HEK293T (cell line): ENCODE measurements around the gene ASIC4.
A peak's percentile ranks its signal among the peaks of the same experiment; 100 is the strongest.

Experiments used
- CTCF ChIA-PET: fragments of 350-600 bp; formaldehyde crosslinking; extraction: SDS; loops from one replicate; lab custom pipeline; 2021; ENCODE audit warnings: antibody characterized with exemption, inconsistent platforms; lab: Yijun Ruan, JAX
- POLR2A ChIA-PET: fragments of 350-600 bp; formaldehyde crosslinking; extraction: SDS; loops from one replicate; lab custom pipeline; 2020; ENCODE audit warnings: antibody characterized with exemption, inconsistent platforms; lab: Yijun Ruan, JAX
- DNase-seq: peaks from one replicate; pipeline ENCODE4 v3.0.0; 2012; ENCODE audit warnings: mixed read lengths; ENCODE audit errors: extremely low spot score
- ARNT ChIP-seq: fragments of 450-650 bp; IDR thresholded peaks from 2 replicates; pipeline ENCODE4 v1.6.1; 2017; ENCODE audit warnings: mild to moderate bottlenecking
- BHLHE40 ChIP-seq: fragments of 450-650 bp; IDR thresholded peaks from 2 replicates; pipeline ENCODE4 v1.6.1; 2016; ENCODE audit warnings: mild to moderate bottlenecking, moderate library complexity, borderline replicate concordance
- CTBP1 ChIP-seq: fragments of 450-650 bp; IDR thresholded peaks from 2 replicates; pipeline ENCODE4 v1.6.1; 2016; ENCODE audit warnings: borderline replicate concordance
- ELF4 ChIP-seq: fragments of 450-650 bp; IDR thresholded peaks from 2 replicates; pipeline ENCODE4 v1.6.1; 2017; ENCODE audit warnings: antibody characterized with exemption
- FOXA1 ChIP-seq: fragments of 450-650 bp; IDR thresholded peaks from 2 replicates; pipeline ENCODE4 v1.6.1; 2016; ENCODE audit warnings: mild to moderate bottlenecking
- FOXK2 ChIP-seq: fragments of 450-650 bp; IDR thresholded peaks from 2 replicates; pipeline ENCODE4 v1.6.1; 2016; ENCODE audit warnings: mild to moderate bottlenecking
- FOXM1 ChIP-seq: fragments of 450-650 bp; IDR thresholded peaks from 2 replicates; pipeline ENCODE4 v1.6.1; 2017; ENCODE audit warnings: mild to moderate bottlenecking, borderline replicate concordance
- HDGF ChIP-seq: fragments of 450-650 bp; IDR thresholded peaks from 2 replicates; pipeline ENCODE4 v1.6.1; 2017; ENCODE audit warnings: antibody characterized with exemption, borderline replicate concordance
- L3MBTL2 ChIP-seq: fragments of 450-650 bp; conservative IDR thresholded peaks from 2 replicates; pipeline ENCODE4 v1.6.1; 2016; ENCODE audit warnings: mild to moderate bottlenecking
- LEF1 ChIP-seq: fragments of 450-650 bp; IDR thresholded peaks from 2 replicates; pipeline ENCODE4 v1.6.1; 2017; ENCODE audit warnings: mild to moderate bottlenecking, borderline replicate concordance
- NFRKB ChIP-seq: fragments of 450-650 bp; IDR thresholded peaks from 2 replicates; pipeline ENCODE4 v1.6.1; 2016; ENCODE audit warnings: mild to moderate bottlenecking, moderate library complexity
- SP1 ChIP-seq: fragments of 450-650 bp; IDR thresholded peaks from 2 replicates; pipeline ENCODE4 v1.6.1; 2017
- SUZ12 ChIP-seq: fragments of 450-650 bp; IDR thresholded peaks from 2 replicates; pipeline ENCODE4 v1.6.1; 2016; ENCODE audit warnings: mild to moderate bottlenecking
- TARDBP ChIP-seq: fragments of 450-650 bp; IDR thresholded peaks from 2 replicates; pipeline ENCODE4 v1.6.1; 2016
- ZNF384 ChIP-seq: fragments of 450-650 bp; IDR thresholded peaks from 2 replicates; pipeline ENCODE4 v1.6.1; 2016
- TF ChIP-seq, protein P1 (sequence below): fragments of 450-650 bp; IDR thresholded peaks from 2 replicates; pipeline ENCODE4 v1.6.1; 2016

Gene ASIC4

DNA sequence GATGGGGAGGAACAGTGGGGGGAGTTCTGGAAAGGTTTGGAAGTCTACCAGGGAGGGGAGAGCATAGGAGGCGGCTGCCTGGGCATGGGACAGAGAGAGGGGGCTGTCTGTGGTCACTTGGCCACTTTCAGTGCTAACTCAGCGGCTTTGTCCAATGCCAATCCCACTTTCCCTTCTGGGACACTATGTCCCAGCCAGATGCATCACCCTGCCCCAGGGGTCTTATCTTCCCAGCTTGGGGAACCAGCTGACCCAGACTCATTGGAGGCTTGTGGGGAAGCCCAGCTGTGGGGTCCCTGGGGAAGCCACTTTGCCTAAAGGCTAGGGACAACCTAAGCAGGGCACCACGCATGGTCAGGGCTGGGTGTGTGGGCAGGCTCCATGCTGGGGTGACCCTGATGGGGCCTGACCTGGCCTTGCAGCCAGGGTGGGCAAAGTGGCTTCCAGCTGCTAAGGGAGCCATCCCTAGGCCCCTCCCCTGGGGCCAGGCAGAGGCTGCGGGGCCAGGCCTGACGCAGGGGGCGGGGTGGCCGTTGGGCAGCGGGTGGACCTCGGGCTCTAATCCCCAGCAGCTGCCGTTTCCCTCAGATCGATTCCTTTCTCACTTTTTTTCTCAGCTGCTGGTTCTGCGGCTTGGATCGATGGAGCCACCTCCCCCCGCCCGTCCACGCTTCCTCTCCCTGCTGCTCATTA is 1.6 kb upstream of the ASIC4 start:
- no peak for DNase-seq
- TF ChIP-seq FOXA1 (no peak), L3MBTL2 (no peak), LEF1 (no peak), TARDBP (no peak), FOXK2 (no peak), NFRKB (no peak), ZNF384 (no peak), SUZ12 (no peak), FOXM1 (no peak), SP1 (no peak), BHLHE40 (no peak), HDGF (no peak), CTBP1 (no peak)
- TF ChIP-seq, protein P1, sequence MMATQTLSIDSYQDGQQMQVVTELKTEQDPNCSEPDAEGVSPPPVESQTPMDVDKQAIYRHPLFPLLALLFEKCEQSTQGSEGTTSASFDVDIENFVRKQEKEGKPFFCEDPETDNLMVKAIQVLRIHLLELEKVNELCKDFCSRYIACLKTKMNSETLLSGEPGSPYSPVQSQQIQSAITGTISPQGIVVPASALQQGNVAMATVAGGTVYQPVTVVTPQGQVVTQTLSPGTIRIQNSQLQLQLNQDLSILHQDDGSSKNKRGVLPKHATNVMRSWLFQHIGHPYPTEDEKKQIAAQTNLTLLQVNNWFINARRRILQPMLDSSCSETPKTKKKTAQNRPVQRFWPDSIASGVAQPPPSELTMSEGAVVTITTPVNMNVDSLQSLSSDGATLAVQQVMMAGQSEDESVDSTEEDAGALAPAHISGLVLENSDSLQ: no peak
- CTCF ChIA-PET: interaction anchor here (1.0 to 1.3 kb wide), 3 partner anchors 15 to 36 kb away, joined by 3 to 4 read pairs (median 3); no protein-coding TSS in a partner anchor
- POLR2A ChIA-PET: interaction anchor here (1.3 kb wide), 1 partner anchor 14 kb away, joined by 3 read pairs; the partner anchor contains the start of gene GMPPA

DNA sequence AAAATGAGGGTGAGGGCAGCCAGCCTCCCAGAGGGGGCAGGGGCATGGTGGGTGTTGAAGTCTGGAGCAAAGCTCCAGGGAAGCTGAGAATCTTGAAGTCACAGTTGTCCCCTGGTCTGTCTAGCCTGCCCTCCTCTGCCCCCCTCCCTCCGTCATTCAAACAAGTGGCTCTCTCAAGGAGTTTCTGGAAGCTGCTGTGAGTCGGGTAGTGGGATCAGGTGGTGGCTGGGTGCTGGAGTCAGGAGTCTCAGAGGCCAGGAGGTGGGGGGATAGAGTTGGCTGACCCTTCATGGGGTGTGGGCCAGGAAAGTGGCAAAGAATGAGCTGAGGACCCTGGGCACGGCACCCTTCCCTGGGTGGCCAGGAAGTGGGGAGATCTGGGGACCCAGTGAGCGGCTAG is 495 bp upstream of the ASIC4 start:
- DNase-seq: no peak
- ChIA-PET CTCF (interaction anchor here (0.8 to 1.2 kb wide), 5 partner anchors 9 to 27 kb away, joined by 3 to 4 read pairs (median 3); no protein-coding TSS in a partner anchor), POLR2A (interaction anchor here (1.0 to 1.3 kb wide), 2 partner anchors 12 to 16 kb away, joined by 3 read pairs; partner anchors contain the start of gene GMPPA)
- TF ChIP-seq TARDBP (no peak), BHLHE40 (no peak), ZNF384 (no peak), FOXA1 (no peak), ELF4 (no peak), NFRKB (no peak), L3MBTL2 (no peak), SUZ12 (no peak), LEF1 (no peak), CTBP1 (no peak), FOXK2 (no peak), ARNT (no peak)

DNA sequence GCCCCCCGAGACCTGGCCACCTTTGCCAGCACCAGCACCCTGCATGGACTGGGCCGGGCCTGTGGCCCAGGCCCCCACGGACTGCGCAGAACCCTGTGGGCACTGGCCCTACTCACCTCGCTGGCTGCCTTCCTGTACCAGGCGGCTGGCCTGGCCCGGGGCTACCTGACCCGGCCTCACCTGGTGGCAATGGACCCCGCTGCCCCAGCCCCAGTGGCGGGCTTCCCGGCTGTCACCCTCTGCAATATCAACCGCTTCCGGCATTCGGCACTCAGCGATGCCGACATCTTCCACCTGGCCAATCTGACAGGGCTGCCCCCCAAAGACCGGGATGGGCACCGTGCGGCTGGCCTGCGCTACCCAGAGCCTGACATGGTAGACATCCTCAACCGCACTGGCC is 554 bp downstream of the ASIC4 start:
- no peak for TF ChIP-seq ELF4
- TF ChIP-seq LEF1: no peak
- no peak for TF ChIP-seq HDGF
- TF ChIP-seq FOXA1: no peak
- TF ChIP-seq TARDBP: no peak
- TF ChIP-seq NFRKB: no peak
- no peak for TF ChIP-seq ARNT
- TF ChIP-seq, protein P1: no peak
- TF ChIP-seq CTBP1: no peak
- no peak for DNase-seq
- ChIA-PET POLR2A (interaction anchor here (1.3 to 1.4 kb wide), 2 partner anchors 8 to 14 kb away, joined by 3 to 4 read pairs; no protein-coding TSS in a partner anchor), CTCF (interaction anchor here (1.1 to 1.2 kb wide), 2 partner anchors 15 to 19 kb away, joined by 3 read pairs; no protein-coding TSS in a partner anchor)

DNA sequence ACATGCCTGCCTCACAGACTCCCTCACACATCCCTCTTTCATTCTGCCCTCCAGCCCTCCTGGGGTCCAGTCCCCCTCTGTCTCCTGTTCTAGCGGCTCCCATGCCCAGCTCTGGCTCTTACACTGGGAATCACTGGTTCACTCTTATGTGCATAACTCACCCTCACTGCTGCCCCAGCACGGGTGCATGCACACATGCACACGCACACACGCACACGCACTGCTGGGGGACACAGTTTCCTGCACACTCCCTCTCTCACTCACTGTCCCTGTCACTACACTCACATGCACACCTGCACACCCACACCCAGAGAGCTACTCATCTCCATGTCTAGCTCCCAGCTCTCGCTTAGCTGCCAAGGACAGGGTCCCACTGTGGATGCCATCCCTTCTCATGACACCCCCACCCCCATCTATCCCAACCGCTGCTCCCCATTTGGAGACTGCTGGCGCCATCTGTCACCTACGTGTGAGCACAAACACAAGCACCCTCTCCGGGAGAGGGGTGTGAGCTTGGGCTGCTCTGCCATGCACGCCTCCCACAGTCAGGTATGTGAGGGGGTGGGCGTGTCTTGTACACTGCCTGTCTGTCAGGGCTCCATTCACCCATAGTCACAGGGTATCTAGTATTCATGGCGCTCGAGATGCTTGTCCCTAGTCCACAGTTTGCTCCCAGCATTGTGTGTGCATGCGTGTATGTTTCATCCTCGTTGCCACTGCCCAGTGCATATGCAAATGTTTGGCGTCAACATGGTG is 1.8 kb downstream of the ASIC4 start:
- ChIA-PET POLR2A (interaction anchor here (1.3 to 1.4 kb wide), 2 partner anchors 9 to 15 kb away, joined by 3 to 4 read pairs; no protein-coding TSS in a partner anchor), CTCF (interaction anchor here (1.1 to 1.2 kb wide), 3 partner anchors 14 to 21 kb away, joined by 3 read pairs; a partner anchor contains a TSS)
- no peak for TF ChIP-seq SP1
- TF ChIP-seq, protein P1: peak; percentile 23; the same call in 1 of the 2 replicates
- DNase-seq: no peak

DNA sequence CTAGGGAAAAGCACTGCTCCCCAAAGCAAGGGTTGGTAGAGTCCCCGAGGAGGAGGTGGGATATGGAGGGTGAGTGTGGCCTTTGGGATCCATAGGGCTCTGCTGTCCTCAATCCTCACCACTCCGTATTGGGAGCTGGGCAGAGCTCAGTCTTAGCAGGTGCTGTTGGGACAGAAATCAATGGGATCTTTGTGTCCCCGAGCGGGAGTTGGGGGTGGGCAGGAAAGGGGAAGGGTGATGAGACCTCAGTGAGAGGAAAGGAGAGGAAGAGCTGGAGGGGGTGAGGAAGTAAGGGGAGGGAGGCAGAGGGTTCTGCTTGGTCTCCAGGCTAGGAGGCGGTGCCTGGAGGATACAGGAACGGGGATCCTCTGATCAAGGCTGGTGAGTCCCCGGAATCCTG is 2.6 kb downstream of the ASIC4 start:
- DNase-seq: no peak
- CTCF ChIA-PET: interaction anchor here (1.1 to 1.9 kb wide), 2 partner anchors 13 to 21 kb away, joined by 3 to 8 read pairs; a partner anchor contains a TSS
- POLR2A ChIA-PET: no interaction called here
- TF ChIP-seq TARDBP (no peak), L3MBTL2 (no peak), BHLHE40 (no peak), SUZ12 (no peak), SP1 (no peak), ELF4 (no peak), FOXK2 (no peak)
- TF ChIP-seq, protein P1: no peak
